K562 (cell line): ENCODE results near the gene PES1. TPM values are rescaled to one million over a fixed set of nuclear protein-coding genes. Genes with fewer than 3 reads are reported as not detected.

ENCODE experiments used
- FOXK2 ChIP-seq, 2 experiments: fragments of 450-650 bp; IDR thresholded peaks in 1 of 2; conservative IDR thresholded peaks in 1 of 2; 2 replicates each; pipeline ENCODE4 v1.6.1; 2016; ENCODE audit warnings: low read depth in 2 of 2, mild to moderate bottlenecking in 1 of 2
- HCFC1 ChIP-seq: IDR thresholded peaks from 2 replicates; pipeline ENCODE4 v1.6.1; 2012; ENCODE audit warnings: low read depth, low read length, improper control_type of control experiment
- MCM2 ChIP-seq: fragments of 450-650 bp; IDR thresholded peaks from 2 replicates; pipeline ENCODE4 v1.6.1; 2017; ENCODE audit warnings: low read depth, mild to moderate bottlenecking
- MEIS2 ChIP-seq: fragments of 450-650 bp; IDR thresholded peaks from 2 replicates; pipeline ENCODE4 v1.6.1; 2014; ENCODE audit warnings: mild to moderate bottlenecking; ENCODE audit not compliant: partially characterized antibody
- NFRKB ChIP-seq: fragments of 450-650 bp; IDR thresholded peaks from 2 replicates; pipeline ENCODE4 v1.6.1; 2016; ENCODE audit warnings: low read depth
- PCBP2 ChIP-seq: fragments of 200-400 bp; formaldehyde crosslinking; IDR thresholded peaks from 2 replicates; pipeline ENCODE4 v1.6.1; 2018; ENCODE audit warnings: low read length, low read depth, mild to moderate bottlenecking, moderate library complexity; ENCODE audit not compliant: poor library complexity, severe bottlenecking
- RAD21 ChIP-seq, 2 experiments: fragments of 250-450 bp in 1 of 2; fragments of 450-650 bp in 1 of 2; sonication (Bioruptor Pico) in 1 of 2; formaldehyde crosslinking in 1 of 2; IDR thresholded peaks in 1 of 2; conservative IDR thresholded peaks in 1 of 2; 2 replicates each; pipeline versions ENCODE4 v1.4.0 to v1.8.0; 2020 to 2022; ENCODE audit warnings: mild to moderate bottlenecking in 2 of 2, moderate library complexity in 1 of 2
- SMARCB1 ChIP-seq: IDR thresholded peaks from 2 replicates; pipeline ENCODE4 v1.6.1; 2011; ENCODE audit warnings: improper control_type of control experiment, low read depth; ENCODE audit not compliant: insufficient read length
- TAF1 ChIP-seq: IDR thresholded peaks from 2 replicates; pipeline ENCODE4 v1.6.1; 2011; ENCODE audit warnings: mild to moderate bottlenecking, low read length, moderate library complexity; ENCODE audit not compliant: insufficient read depth, control insufficient read depth, severe bottlenecking; ENCODE audit errors: extremely low read depth
- ZNF12 ChIP-seq: sonication (generic); formaldehyde crosslinking; IDR thresholded peaks from 2 replicates; pipeline ENCODE4 v1.4.0; 2020; ENCODE audit warnings: mild to moderate bottlenecking, missing genetic modification reagents
- ZNF311 ChIP-seq: fragments of 250-450 bp; sonication (Bioruptor Pico); IDR thresholded peaks from 2 replicates; pipeline ENCODE4 v1.4.0; 2020; ENCODE audit warnings: mild to moderate bottlenecking, moderate library complexity
- ZNF316 ChIP-seq: fragments of 450-650 bp; IDR thresholded peaks from 2 replicates; pipeline ENCODE4 v1.6.1; 2016
- ZNF384 ChIP-seq: IDR thresholded peaks from 2 replicates; pipeline ENCODE4 v1.6.1; 2012; ENCODE audit warnings: low read depth, low read length, improper control_type of control experiment
- ZZZ3 ChIP-seq: fragments of 450-650 bp; IDR thresholded peaks from 2 replicates; pipeline ENCODE4 v1.6.1; 2016; ENCODE audit warnings: antibody characterized with exemption, mild to moderate bottlenecking, moderate library complexity
- polyA plus RNA-seq, 8 experiments: library from polyadenylated mRNA; depleted of rRNA in 4 of 8; stranded (reverse) in 5 of 8; unstranded in 3 of 8; fragments of >200 nt; fragmentation: Nextera tagmentation in 2 of 8; fragmentation: Illumina TruSeq in 1 of 8; extraction: Ambion mirVana in 2 of 8; extraction: Trizol in 1 of 8; gene quantifications; 2 replicates each; pipeline versions ENCODE4 v1.2.1 to v1.2.3, GENCODE V29; 2011 to 2014; ENCODE audit warnings: inconsistent platforms in 1 of 8, missing spikeins in 1 of 8
- total RNA-seq, 7 experiments: library from RNA; depleted of rRNA in 6 of 7; stranded (reverse); fragments of >200 nt in 6 of 7; fragmentation: Illumina TruSeq in 2 of 7; extraction: Trizol in 2 of 7; gene quantifications; 2 replicates each; pipeline versions ENCODE4 v1.2.1 to v1.2.3, GENCODE V29; 2011 to 2021; ENCODE audit warnings: low replicate concordance in 1 of 7
- TF ChIP-seq, protein P1 (sequence below): fragments of 450-650 bp; IDR thresholded peaks from 2 replicates; pipeline ENCODE4 v1.6.1; 2016; ENCODE audit warnings: borderline replicate concordance
- TF ChIP-seq, protein P2 (sequence below): sonication (generic); formaldehyde crosslinking; IDR thresholded peaks from 2 replicates; pipeline ENCODE4 v1.5.0; 2020; ENCODE audit warnings: missing genetic modification reagents
- TF ChIP-seq, protein P3 (sequence below), 3 experiments: fragments of 200-800 bp in 1 of 3; sonication (Bioruptor generic) in 1 of 3; sonication (generic) in 1 of 3; formaldehyde crosslinking in 1 of 3; IDR thresholded peaks; 2 replicates each; pipeline versions ENCODE4 v1.6.1 to v1.8.0; 2016 to 2022; ENCODE audit warnings: mild to moderate bottlenecking in 2 of 3, missing compliant biosample characterization in 2 of 3, missing genetic modification characterization in 2 of 3, missing genetic modification reagents in 1 of 3
- TF ChIP-seq, protein P4 (sequence below), 2 experiments: IDR thresholded peaks; 2 replicates each; pipeline ENCODE4 v1.6.1; 2012; ENCODE audit warnings: improper control_type of control experiment in 2 of 2, low read depth in 2 of 2, low read length in 2 of 2, borderline replicate concordance in 1 of 2
- TF ChIP-seq, protein P5 (sequence below): sonication (generic); formaldehyde crosslinking; IDR thresholded peaks from 2 replicates; pipeline ENCODE4 v1.9.0; 2022; ENCODE audit warnings: mild to moderate bottlenecking, missing genetic modification reagents

PES1 gene
- total and polyA plus RNA-seq, 9 of the 15 experiments (the other 6 are each of a cell fraction or from before 2014, with no cell fraction given), result 6.5 to 158 (median 94.3) TPM

DNA sequence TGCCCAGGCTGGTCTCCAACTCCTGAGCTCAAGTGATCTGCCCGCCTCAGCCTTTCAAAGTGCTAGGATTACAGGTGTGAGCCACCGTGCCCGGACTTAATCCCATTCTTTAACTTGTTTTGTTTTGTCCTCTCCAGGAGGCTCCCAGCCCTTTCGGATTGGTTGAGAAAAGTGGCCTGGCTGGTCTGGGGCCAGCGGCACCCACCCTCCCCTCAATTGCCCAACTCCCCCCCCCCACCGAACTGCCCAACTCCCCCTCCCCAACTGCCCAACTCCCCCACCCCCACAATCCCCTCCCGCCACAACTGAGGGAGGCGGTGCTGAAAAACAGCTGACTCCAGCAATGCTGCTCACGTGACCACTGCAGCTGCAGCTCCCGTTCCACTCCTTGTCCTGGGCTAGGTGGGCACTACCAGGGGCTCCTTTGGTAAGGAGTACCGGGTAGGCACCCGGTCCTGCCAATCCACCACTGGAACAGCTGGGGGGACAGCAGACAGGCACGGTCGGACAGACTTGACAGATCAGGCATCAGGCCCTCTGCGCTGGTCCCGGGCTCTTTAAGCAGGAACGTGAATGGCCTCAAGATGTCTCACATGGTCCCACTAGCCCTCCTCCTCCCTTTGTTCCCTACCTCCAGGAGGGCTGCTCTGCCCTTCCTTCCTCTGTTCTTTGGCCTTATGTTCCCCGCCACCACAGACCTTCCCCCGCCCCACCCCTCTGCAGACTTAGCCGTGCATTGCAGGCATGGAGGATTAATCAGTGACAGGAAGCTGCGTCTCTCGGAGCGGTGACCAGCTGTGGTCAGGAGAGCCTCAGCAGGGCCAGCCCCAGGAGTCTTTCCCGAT lies 15.0 kb upstream of the PES1 start, which contains the start of gene TCN2 (continued):
- TF ChIP-seq, protein P1, sequence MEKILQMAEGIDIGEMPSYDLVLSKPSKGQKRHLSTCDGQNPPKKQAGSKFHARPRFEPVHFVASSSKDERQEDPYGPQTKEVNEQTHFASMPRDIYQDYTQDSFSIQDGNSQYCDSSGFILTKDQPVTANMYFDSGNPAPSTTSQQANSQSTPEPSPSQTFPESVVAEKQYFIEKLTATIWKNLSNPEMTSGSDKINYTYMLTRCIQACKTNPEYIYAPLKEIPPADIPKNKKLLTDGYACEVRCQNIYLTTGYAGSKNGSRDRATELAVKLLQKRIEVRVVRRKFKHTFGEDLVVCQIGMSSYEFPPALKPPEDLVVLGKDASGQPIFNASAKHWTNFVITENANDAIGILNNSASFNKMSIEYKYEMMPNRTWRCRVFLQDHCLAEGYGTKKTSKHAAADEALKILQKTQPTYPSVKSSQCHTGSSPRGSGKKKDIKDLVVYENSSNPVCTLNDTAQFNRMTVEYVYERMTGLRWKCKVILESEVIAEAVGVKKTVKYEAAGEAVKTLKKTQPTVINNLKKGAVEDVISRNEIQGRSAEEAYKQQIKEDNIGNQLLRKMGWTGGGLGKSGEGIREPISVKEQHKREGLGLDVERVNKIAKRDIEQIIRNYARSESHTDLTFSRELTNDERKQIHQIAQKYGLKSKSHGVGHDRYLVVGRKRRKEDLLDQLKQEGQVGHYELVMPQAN, result peak; percentile 64
- TF ChIP-seq ZNF311 (CRISPR knock-in tag) (no peak), MEIS2 (no peak), SMARCB1 (no peak), TAF1 (no peak), PCBP2 (no peak), HCFC1 (0 out of 2 replicates have a peak, but pooled peaks have one; percentile 11), ZNF316 (peak; percentile 69), MCM2 (no peak), RAD21 (CRISPR knock-in tag; conservative IDR thresholded peaks at IDR 0.05 in 1 of 2, IDR thresholded peaks at IDR 0.05 in 1 of 2) (no peak), FOXK2 (conservative IDR thresholded peaks at IDR 0.05 in 1 of 2, IDR thresholded peaks at IDR 0.05 in 1 of 2; ENCODE audit: low read depth in 2 of 2) (0 out of 4 replicates have a peak, but pooled peaks of 1 of the 2 experiments have one; percentile 15), NFRKB (peak; percentile 54; the same call in 1 of the 2 replicates), ZNF384 (no peak), ZZZ3 (no peak), ZNF12 (CRISPR knock-in tag) (no peak)
- TF ChIP-seq, protein P2, sequence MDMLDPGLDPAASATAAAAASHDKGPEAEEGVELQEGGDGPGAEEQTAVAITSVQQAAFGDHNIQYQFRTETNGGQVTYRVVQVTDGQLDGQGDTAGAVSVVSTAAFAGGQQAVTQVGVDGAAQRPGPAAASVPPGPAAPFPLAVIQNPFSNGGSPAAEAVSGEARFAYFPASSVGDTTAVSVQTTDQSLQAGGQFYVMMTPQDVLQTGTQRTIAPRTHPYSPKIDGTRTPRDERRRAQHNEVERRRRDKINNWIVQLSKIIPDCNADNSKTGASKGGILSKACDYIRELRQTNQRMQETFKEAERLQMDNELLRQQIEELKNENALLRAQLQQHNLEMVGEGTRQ, result peak; percentile 93
- TF ChIP-seq, protein P3, sequence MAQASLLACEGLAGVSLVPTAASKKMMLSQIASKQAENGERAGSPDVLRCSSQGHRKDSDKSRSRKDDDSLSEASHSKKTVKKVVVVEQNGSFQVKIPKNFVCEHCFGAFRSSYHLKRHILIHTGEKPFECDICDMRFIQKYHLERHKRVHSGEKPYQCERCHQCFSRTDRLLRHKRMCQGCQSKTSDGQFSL (CRISPR knock-in tag; IDR thresholded peaks at IDR 0.05), result no peak
- TF ChIP-seq, protein P3 (tag; IDR thresholded peaks at IDR 0.05), result no peak
- TF ChIP-seq, protein P4, sequence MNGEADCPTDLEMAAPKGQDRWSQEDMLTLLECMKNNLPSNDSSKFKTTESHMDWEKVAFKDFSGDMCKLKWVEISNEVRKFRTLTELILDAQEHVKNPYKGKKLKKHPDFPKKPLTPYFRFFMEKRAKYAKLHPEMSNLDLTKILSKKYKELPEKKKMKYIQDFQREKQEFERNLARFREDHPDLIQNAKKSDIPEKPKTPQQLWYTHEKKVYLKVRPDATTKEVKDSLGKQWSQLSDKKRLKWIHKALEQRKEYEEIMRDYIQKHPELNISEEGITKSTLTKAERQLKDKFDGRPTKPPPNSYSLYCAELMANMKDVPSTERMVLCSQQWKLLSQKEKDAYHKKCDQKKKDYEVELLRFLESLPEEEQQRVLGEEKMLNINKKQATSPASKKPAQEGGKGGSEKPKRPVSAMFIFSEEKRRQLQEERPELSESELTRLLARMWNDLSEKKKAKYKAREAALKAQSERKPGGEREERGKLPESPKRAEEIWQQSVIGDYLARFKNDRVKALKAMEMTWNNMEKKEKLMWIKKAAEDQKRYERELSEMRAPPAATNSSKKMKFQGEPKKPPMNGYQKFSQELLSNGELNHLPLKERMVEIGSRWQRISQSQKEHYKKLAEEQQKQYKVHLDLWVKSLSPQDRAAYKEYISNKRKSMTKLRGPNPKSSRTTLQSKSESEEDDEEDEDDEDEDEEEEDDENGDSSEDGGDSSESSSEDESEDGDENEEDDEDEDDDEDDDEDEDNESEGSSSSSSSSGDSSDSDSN (IDR thresholded peaks at IDR 0.05; ENCODE audit: borderline replicate concordance in 1 of 2, low read depth in 2 of 2, low read length in 2 of 2), result 0 out of 4 replicates have a peak, but pooled peaks of 1 of the 2 experiments have one; percentile 47
- TF ChIP-seq, protein P5, sequence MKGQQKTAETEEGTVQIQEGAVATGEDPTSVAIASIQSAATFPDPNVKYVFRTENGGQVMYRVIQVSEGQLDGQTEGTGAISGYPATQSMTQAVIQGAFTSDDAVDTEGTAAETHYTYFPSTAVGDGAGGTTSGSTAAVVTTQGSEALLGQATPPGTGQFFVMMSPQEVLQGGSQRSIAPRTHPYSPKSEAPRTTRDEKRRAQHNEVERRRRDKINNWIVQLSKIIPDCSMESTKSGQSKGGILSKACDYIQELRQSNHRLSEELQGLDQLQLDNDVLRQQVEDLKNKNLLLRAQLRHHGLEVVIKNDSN (CRISPR knock-in tag), result peak; percentile 91
